Keratinocyte (primary cell): ENCODE data around the gene CYP46A1. TPM values are rescaled to one million over a fixed set of nuclear protein-coding genes. Genes with fewer than 3 reads are reported as not detected.
"Not testable (repeated sequence)": the region's sequence is repeated elsewhere in the genome, so short reads cannot be mapped to it uniquely, and the experiment has no call there.

Experiments used
- DNase-seq: peaks from one replicate; pipeline ENCODE4 v3.0.0-alpha.2; 2011; ENCODE audit warnings: low read depth, missing footprints, low spot score
- FAIRE-seq: peaks from 2 replicates; lab custom pipeline; 2011; peaks lifted over from hg19 to GRCh38; lab: Jason Lieb, UNC
- H2AFZ ChIP-seq: 2 replicates; pipeline ENCODE4 v1.6.0; 2012; ENCODE audit warnings: low read length, control low read depth, inconsistent platforms; ENCODE audit not compliant: control insufficient read depth
- H3K27ac ChIP-seq: 2 replicates; pipeline ENCODE4 v1.5.1; 2011; ENCODE audit warnings: low read length; ENCODE audit not compliant: control insufficient read depth, insufficient read depth
- H3K27me3 ChIP-seq: 3 replicates; pipeline ENCODE4 v1.6.0; 2011; ENCODE audit warnings: low read length; ENCODE audit not compliant: control insufficient read depth, insufficient read depth; ENCODE audit errors: extremely low read depth
- H3K36me3 ChIP-seq, 2 experiments: 2 replicates in 1 of 2; 3 replicates in 1 of 2; pipeline ENCODE4 v1.5.1; 2011; ENCODE audit warnings: low read length in 2 of 2, mild to moderate bottlenecking in 1 of 2; ENCODE audit not compliant: control insufficient read depth in 2 of 2, insufficient read depth in 2 of 2; ENCODE audit errors: extremely low read depth in 1 of 2
- H3K4me1 ChIP-seq: 3 replicates; pipeline ENCODE4 v1.5.1; 2011; ENCODE audit warnings: low read length; ENCODE audit not compliant: control insufficient read depth, insufficient read depth; ENCODE audit errors: extremely low read depth
- H3K4me2 ChIP-seq: 3 replicates; pipeline ENCODE4 v1.6.0; 2011; ENCODE audit warnings: low read depth, low read length; ENCODE audit not compliant: control insufficient read depth, insufficient read depth; ENCODE audit errors: extremely low read depth
- H3K4me3 ChIP-seq, 3 experiments: fragments of 200-600 bp in 1 of 3; sonication (generic) in 1 of 3; 2 replicates in 2 of 3; 3 replicates in 1 of 3; pipeline ENCODE4 v1.5.1; 2011 to 2016; ENCODE audit warnings: low read length in 3 of 3, mild to moderate bottlenecking in 3 of 3, control low read depth in 2 of 3, inconsistent platforms in 1 of 3, low read depth in 1 of 3, mixed read lengths in 1 of 3, mixed run types in 1 of 3, moderate library complexity in 1 of 3; ENCODE audit not compliant: control insufficient read depth in 2 of 3, insufficient read depth in 2 of 3; ENCODE audit errors: extremely low read depth in 1 of 3
- H3K79me2 ChIP-seq: 2 replicates; pipeline ENCODE4 v1.6.0; 2012; ENCODE audit warnings: low read length; ENCODE audit not compliant: control insufficient read depth, insufficient read depth
- H3K9ac ChIP-seq: 3 replicates; pipeline ENCODE4 v1.6.0; 2011; ENCODE audit warnings: low read length; ENCODE audit not compliant: control insufficient read depth, insufficient read depth; ENCODE audit errors: extremely low read depth
- H3K9me1 ChIP-seq: 3 replicates; pipeline ENCODE4 v1.6.0; 2011; ENCODE audit warnings: low read length; ENCODE audit not compliant: control insufficient read depth, insufficient read depth; ENCODE audit errors: extremely low read depth
- H3K9me3 ChIP-seq: 2 replicates; pipeline ENCODE4 v1.5.1; 2012; ENCODE audit warnings: low read depth, low read length; ENCODE audit not compliant: control insufficient read depth
- H4K20me1 ChIP-seq: 3 replicates; pipeline ENCODE4 v1.6.0; 2011; ENCODE audit warnings: low read length; ENCODE audit not compliant: control insufficient read depth, insufficient read depth; ENCODE audit errors: extremely low read depth
- EZH2 ChIP-seq: IDR thresholded peaks from one replicate; pipeline ENCODE4 v1.6.1; 2012; ENCODE audit warnings: inconsistent platforms, mild to moderate bottlenecking, low read length, moderate library complexity
- dilution Hi-C: fragments of 300-500 bp; cut with MboI; formaldehyde crosslinking; loops from one replicate; pipeline ENCODE4 v1.7.0; 2020; ENCODE audit warnings: low sequenced_read_pairs; ENCODE audit not compliant: extremely low pct_ligation_motif_present
- polyA plus RNA-seq, 5 experiments: library from polyadenylated mRNA; depleted of rRNA in 3 of 5; stranded (reverse) in 3 of 5; stranded (forward) in 1 of 5; unstranded in 1 of 5; fragments of >200 nt; gene quantifications; 1 replicate in 1 of 5; 2 replicates in 3 of 5; 3 replicates in 1 of 5; pipeline versions ENCODE4 v1.2.1 to v1.2.3, GENCODE V29; 2011 to 2012; ENCODE audit warnings: missing spikeins in 2 of 5, low read depth in 1 of 5, low replicate concordance in 1 of 5
- TF ChIP-seq, protein P1 (sequence below), 3 experiments: IDR thresholded peaks in 1 of 3; conservative IDR thresholded peaks in 1 of 3; optimal IDR thresholded peaks in 1 of 3; 2 replicates in 2 of 3; 3 replicates in 1 of 3; pipeline versions ENCODE3 to v1.5.1; 2011; ENCODE audit warnings: low read length in 3 of 3, mild to moderate bottlenecking in 3 of 3, moderate library complexity in 2 of 3, control low read depth in 1 of 3, inconsistent platforms in 1 of 3; ENCODE audit not compliant: insufficient read depth in 2 of 3; ENCODE audit errors: extremely low read depth in 1 of 3

The CYP46A1 gene
- polyA plus RNA-seq, 1 donor (not counting 4 experiments of a cell fraction or from before 2014, with no cell fraction given), result 0.01 TPM

DNA sequence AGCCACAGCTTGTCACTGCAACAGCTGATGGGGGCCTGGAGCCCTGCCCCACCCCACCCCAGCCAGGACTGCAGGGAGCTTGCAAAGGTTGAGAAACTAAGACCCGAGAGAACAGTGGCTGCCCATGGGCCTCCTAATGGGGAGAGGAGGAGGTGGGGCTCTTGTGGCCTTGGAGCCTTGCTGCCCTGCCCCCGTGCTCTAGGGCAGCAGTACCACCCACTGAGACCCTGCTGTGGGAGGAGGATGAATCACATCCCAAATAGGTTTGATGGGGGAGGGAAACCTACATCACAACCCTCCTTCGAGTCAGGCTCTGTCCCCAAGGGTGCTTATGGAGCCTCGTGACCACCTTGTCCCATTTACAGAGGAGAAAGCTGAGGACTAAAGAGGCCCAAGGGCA is 23.3 kb upstream of the CYP46A1 start:
- Histone ChIP-seq H3K79me2 (no peaks in the 10 kb centered on the region), H4K20me1 (peaks cover 3% of the 10 kb centered on the region), H3K4me2 (no peak overlapping the region), H3K4me1 (no peaks in the 10 kb centered on the region), H3K36me3 (no peaks in the 10 kb centered on the region), H3K27ac (no peak overlapping the region), H3K9me3 (no peaks in the 10 kb centered on the region), H3K4me3 (no peak overlapping the region), H3K27me3 (peaks cover 59% of the 10 kb centered on the region), H3K9me1 (no peaks in the 10 kb centered on the region), H3K9ac (no peak overlapping the region), H2AFZ (no peak overlapping the region)
- TF ChIP-seq EZH2, result no peak
- TF ChIP-seq, protein P1, sequence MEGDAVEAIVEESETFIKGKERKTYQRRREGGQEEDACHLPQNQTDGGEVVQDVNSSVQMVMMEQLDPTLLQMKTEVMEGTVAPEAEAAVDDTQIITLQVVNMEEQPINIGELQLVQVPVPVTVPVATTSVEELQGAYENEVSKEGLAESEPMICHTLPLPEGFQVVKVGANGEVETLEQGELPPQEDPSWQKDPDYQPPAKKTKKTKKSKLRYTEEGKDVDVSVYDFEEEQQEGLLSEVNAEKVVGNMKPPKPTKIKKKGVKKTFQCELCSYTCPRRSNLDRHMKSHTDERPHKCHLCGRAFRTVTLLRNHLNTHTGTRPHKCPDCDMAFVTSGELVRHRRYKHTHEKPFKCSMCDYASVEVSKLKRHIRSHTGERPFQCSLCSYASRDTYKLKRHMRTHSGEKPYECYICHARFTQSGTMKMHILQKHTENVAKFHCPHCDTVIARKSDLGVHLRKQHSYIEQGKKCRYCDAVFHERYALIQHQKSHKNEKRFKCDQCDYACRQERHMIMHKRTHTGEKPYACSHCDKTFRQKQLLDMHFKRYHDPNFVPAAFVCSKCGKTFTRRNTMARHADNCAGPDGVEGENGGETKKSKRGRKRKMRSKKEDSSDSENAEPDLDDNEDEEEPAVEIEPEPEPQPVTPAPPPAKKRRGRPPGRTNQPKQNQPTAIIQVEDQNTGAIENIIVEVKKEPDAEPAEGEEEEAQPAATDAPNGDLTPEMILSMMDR (optimal IDR thresholded peaks at IDR 0.05 in 1 of 3, IDR thresholded peaks at IDR 0.05 in 1 of 3, conservative IDR thresholded peaks at IDR 0.05 in 1 of 3; ENCODE audit: extremely low read depth in 1 of 3, insufficient read depth in 2 of 3, low read length in 3 of 3), result no peak
- dilution Hi-C loops, result no loop called here
- DNase-seq (no peak), FAIRE-seq (no peak)

DNA sequence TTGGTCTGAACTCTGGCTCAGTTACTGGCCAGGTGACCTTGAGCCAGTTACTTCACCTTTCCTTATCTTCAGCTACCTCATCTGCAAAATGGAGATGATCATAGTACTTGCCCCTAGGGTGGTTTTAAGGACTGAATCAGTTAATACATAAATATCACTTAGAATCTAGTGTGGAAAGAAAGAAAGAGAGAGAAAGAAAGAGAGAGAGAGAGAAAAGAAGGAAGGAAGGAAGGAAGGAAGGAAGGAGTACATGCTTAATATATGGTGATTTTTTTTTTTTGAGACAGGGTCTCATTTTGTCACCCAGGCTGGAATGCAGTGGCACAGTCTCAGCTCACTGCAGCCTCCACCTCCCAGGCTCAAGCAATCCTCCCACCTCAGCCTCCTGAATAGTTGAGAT is 22.9 kb upstream of the CYP46A1 start:
- H3K36me3 ChIP-seq, dilution Hi-C loops, H3K27ac ChIP-seq, DNase-seq, H3K79me2 ChIP-seq, H3K4me2 ChIP-seq, H3K9me1 ChIP-seq, H3K9me3 ChIP-seq, H2AFZ ChIP-seq, H3K9ac ChIP-seq, H4K20me1 ChIP-seq, H3K4me1 ChIP-seq, H3K4me3 ChIP-seq, FAIRE-seq: not testable (repeated sequence)
- peaks cover 55% of the 10 kb centered on the region for H3K27me3 ChIP-seq

DNA sequence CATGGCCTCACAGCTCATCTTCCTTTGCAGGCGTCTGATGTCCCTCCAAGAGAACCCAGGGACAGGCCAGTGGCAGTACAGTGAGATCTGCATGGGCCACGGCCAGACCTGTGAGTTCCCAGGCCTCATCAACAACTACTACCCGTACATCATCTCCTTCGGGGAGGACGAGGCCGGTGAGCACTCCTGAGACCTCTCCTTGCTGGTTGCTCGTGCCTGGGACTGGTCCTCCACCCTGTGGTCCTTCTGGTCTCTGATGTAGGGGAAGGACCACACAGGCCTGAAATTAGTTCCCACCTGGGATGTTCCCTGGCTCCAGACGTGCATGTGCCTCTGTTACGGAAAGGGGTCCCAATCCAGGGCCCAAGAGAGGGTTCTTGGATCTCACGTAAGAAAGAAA is 21.3 kb upstream of the CYP46A1 start:
- dilution Hi-C loops, result no loop called here
- FAIRE-seq (no peak), DNase-seq (no peak)
- no peaks in the 10 kb centered on the region for H3K36me3 ChIP-seq
- H3K4me1 ChIP-seq, result no peaks in the 10 kb centered on the region
- no peak overlapping the region for H2AFZ ChIP-seq
- H3K9me1 ChIP-seq, result no peaks in the 10 kb centered on the region
- peaks cover 3% of the 10 kb centered on the region for H4K20me1 ChIP-seq
- no peaks in the 10 kb centered on the region for H3K9me3 ChIP-seq
- no peak overlapping the region for H3K9ac ChIP-seq
- H3K27me3 ChIP-seq, result peaks cover 52% of the 10 kb centered on the region
- TF ChIP-seq, protein P1 (optimal IDR thresholded peaks at IDR 0.05 in 1 of 3, IDR thresholded peaks at IDR 0.05 in 1 of 3, conservative IDR thresholded peaks at IDR 0.05 in 1 of 3; ENCODE audit: extremely low read depth in 1 of 3, insufficient read depth in 2 of 3, low read length in 3 of 3), result no peak
- no peaks in the 10 kb centered on the region for H3K79me2 ChIP-seq
- no peak overlapping the region for H3K27ac ChIP-seq
- H3K4me3 ChIP-seq, result no peak overlapping the region
- no peak overlapping the region for H3K4me2 ChIP-seq
